Endothelial cell (in vitro differentiated cells): ENCODE measurements around the gene DAP. TPM values are rescaled to one million over a fixed set of nuclear protein-coding genes. Genes with fewer than 3 reads are reported as not detected.

Source experiments
- DNase-seq: peaks from one replicate; pipeline ENCODE4 v3.0.0; 2021; ENCODE audit warnings: low spot score
- H3K27ac Mint-ChIP-seq: one replicate; pipeline ENCODE4 v1.8.0; 2021; ENCODE audit warnings: mixed read lengths, inconsistent platforms; ENCODE audit not compliant: unreplicated experiment
- H3K27me3 Mint-ChIP-seq: one replicate; pipeline ENCODE4 v1.8.0; 2021; ENCODE audit warnings: mild to moderate bottlenecking, moderate library complexity, mixed read lengths, inconsistent platforms; ENCODE audit not compliant: unreplicated experiment
- H3K36me3 Mint-ChIP-seq: one replicate; pipeline ENCODE4 v1.8.0; 2021; ENCODE audit warnings: mild to moderate bottlenecking, low read depth, mixed read lengths, inconsistent platforms; ENCODE audit not compliant: unreplicated experiment
- H3K4me1 Mint-ChIP-seq: one replicate; pipeline ENCODE4 v1.8.0; 2021; ENCODE audit warnings: mild to moderate bottlenecking, mixed read lengths, inconsistent platforms; ENCODE audit not compliant: unreplicated experiment
- H3K4me3 Mint-ChIP-seq: one replicate; pipeline ENCODE4 v1.8.0; 2021; ENCODE audit warnings: mild to moderate bottlenecking, mixed read lengths, inconsistent platforms; ENCODE audit not compliant: unreplicated experiment
- H3K9me3 Mint-ChIP-seq: one replicate; pipeline ENCODE4 v1.8.0; 2021; ENCODE audit warnings: mixed read lengths, inconsistent platforms; ENCODE audit not compliant: unreplicated experiment
- CTCF ChIP-seq: fragments of 200-600 bp; sonication (generic); IDR thresholded peaks from one replicate; pipeline ENCODE4 v1.5.0; 2021; ENCODE audit warnings: antibody characterized with exemption; ENCODE audit not compliant: unreplicated experiment
- total RNA-seq: library from RNA; stranded (reverse); fragmentation: NEBNext Ultra II Directional; extraction: Animal tissue kit (Norgen Biotek cat#: 25700); gene quantifications from one replicate; pipeline ENCODE4 v1.2.1, GENCODE V29; 2021; ENCODE audit not compliant: unreplicated experiment

The DAP gene
- total RNA-seq, 1 donor from 2014 or later, result 231 TPM

- TF ChIP-seq CTCF, result no peak
- Mint-ChIP-seq H3K36me3 (peaks cover 13% of the 10 kb centered on the region), H3K27ac (no peak overlapping the region), H3K9me3 (no peaks in the 10 kb centered on the region), H3K4me3 (no peak overlapping the region), H3K4me1 (peaks cover 53% of the 10 kb centered on the region), H3K27me3 (no peaks in the 10 kb centered on the region)
- no peak for DNase-seq
Measured at GRCh38 chr5:10695759-10696543, 65.1 kb downstream of the DAP start.

GRCh38 chr5:10695055-10695649 lies 65.9 kb downstream of the DAP start:
- DNase-seq, result peak; percentile 68
- H3K4me3 Mint-ChIP-seq, result peak overlapping the region; percentile 73
- H3K36me3 Mint-ChIP-seq, result peaks cover 14% of the 10 kb centered on the region
- no peaks in the 10 kb centered on the region for H3K9me3 Mint-ChIP-seq
- peaks cover 50% of the 10 kb centered on the region for H3K4me1 Mint-ChIP-seq
- H3K27ac Mint-ChIP-seq, result peak overlapping the region; percentile 78
- TF ChIP-seq CTCF, result no peak
- H3K27me3 Mint-ChIP-seq, result no peaks in the 10 kb centered on the region

DNA sequence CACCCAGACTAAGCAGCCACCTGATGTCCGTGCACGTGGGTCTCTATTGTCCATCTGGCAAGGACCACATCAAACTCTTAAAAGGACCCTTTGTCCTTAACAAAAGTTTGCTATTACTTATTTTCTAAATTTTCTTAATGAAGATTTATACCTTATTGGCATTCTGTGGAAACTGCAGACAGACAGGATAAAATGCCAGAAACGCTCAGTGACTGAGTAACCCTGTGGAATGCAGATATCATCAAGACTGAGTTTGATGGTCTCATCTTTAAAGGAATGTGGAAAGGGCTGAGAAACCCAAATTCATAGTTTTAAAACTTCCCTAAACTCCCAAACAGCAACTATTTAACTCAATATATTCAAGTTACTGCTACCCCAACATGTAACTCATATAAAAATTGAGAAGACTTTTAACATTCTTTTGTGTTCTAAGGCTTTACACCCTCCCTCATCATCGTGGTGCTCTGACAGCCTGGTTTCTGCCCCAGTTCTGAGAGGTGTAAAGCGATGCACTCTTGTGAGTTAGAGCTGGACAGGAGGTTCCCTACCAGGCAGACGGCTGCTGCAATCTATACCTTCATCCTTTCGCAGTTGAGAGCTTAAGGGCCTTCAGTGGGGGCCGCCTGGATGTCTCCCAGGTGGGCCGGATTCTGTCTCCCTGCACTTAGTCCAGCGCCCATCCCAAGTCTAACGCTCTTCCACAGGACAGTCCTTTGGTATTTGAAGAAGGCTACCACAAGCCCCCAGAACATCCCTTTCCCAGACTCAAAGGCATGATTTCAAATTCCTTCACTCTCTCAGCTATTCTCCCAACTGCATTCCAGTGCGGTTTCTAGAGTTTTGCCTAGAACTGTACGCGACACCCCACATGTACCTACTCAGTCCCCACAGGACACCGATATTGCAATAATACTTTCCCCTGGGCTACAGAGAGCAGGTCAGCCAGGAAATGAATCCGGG lies 68.9 kb downstream of the DAP start:
- Mint-ChIP-seq H3K27me3 (peaks cover 5% of the 10 kb centered on the region), H3K27ac (no peak overlapping the region), H3K4me1 (peaks cover 26% of the 10 kb centered on the region), H3K9me3 (no peaks in the 10 kb centered on the region), H3K36me3 (peaks cover 19% of the 10 kb centered on the region), H3K4me3 (no peak overlapping the region)
- no peak for DNase-seq
- TF ChIP-seq CTCF, result no peak

GRCh38 chr5:10690460-10691440 lies 70.3 kb downstream of the DAP start:
- Mint-ChIP-seq H3K9me3 (no peaks in the 10 kb centered on the region), H3K36me3 (peaks cover 29% of the 10 kb centered on the region), H3K4me3 (no peak overlapping the region), H3K4me1 (peaks cover 13% of the 10 kb centered on the region), H3K27me3 (peaks cover 5% of the 10 kb centered on the region), H3K27ac (no peak overlapping the region)
- TF ChIP-seq CTCF, result no peak
- DNase-seq, result no peak
